ENCODE measurements around the gene TNFSF12. TPM values are rescaled to one million over a fixed set of nuclear protein-coding genes. Genes with fewer than 3 reads are reported as not detected.

TNFSF12 gene
- polyA plus RNA-seq, 1 of the 3 experiments (the other 2 are of a cell fraction) = 47.6 TPM

- POLR2A ChIA-PET = interaction anchor here (1.0 kb wide), 1 partner anchor 101 kb away, joined by 4 read pairs; the partner anchor contains the start of gene TP53
- 73% methylated on average over 9 of the region's 9 CpGs for WGBS (ENCODE audit: low lambda C conversion rate)
- no peak overlapping the region for H3K9ac ChIP-seq
- no peak overlapping the region for H3K4me3 ChIP-seq (ENCODE audit: low read depth in 2 of 2, low read length in 1 of 2)
- no peaks in the 10 kb centered on the region for H4K20me1 ChIP-seq (ENCODE audit: insufficient read depth)
- peaks cover 32 to 47% of the 10 kb centered on the region in 2 experiments for H3K4me1 ChIP-seq (ENCODE audit: control insufficient read depth in 1 of 2, insufficient read depth in 2 of 2, low read depth in 1 of 2, low read length in 1 of 2)
- no peaks in the 10 kb centered on the region for H3K9me2 ChIP-seq
- no peak overlapping the region for H2AFZ ChIP-seq (ENCODE audit: low read depth)
- H3K9me3 ChIP-seq = no peaks in the 10 kb centered on the region
- peak overlapping the region; percentile 68; the same call in 1 of the 2 replicates for H3K4me2 ChIP-seq
- peak overlapping the region; percentile 23 to 65 for H3K27ac ChIP-seq (ENCODE audit: low read depth in 2 of 2, low read length in 1 of 2)
- peaks cover 38% of the 10 kb centered on the region for H3F3A ChIP-seq (replicated peaks; ENCODE audit: insufficient read depth)
- H3K79me2 ChIP-seq (ENCODE audit: insufficient read depth) = peaks cover 44% of the 10 kb centered on the region
- H3K27me3 ChIP-seq (ENCODE audit: insufficient read depth) = no peaks in the 10 kb centered on the region
- CTCF ChIA-PET = interaction anchor here (0.8 to 3.4 kb wide), 5 partner anchors 22 to 541 kb away, joined by 3 to 12 read pairs (median 5); partner anchors contain the start of genes SENP3 and TP53
- H3K36me3 ChIP-seq (replicated peaks in 1 of 2; ENCODE audit: control insufficient read depth in 1 of 2, insufficient read depth in 2 of 2, low read length in 1 of 2) = peaks cover 11 to 32% of the 10 kb centered on the region in 2 experiments
- no peak for TF ChIP-seq PBX3 (IDR thresholded peaks at IDR 0.05)
- TF ChIP-seq SMC3 (IDR thresholded peaks at IDR 0.05; ENCODE audit: low read depth, low read length) = no peak
- TF ChIP-seq FOSL2 (IDR thresholded peaks at IDR 0.05; ENCODE audit: borderline replicate concordance, low read depth) = no peak
- no peak for TF ChIP-seq CHD2 (IDR thresholded peaks at IDR 0.05; ENCODE audit: low read length, partially characterized antibody)
- no peak for TF ChIP-seq JUND (IDR thresholded peaks at IDR 0.05)
- TF ChIP-seq NRF1 (IDR thresholded peaks at IDR 0.05; ENCODE audit: low read depth, low read length) = no peak
- no peak for TF ChIP-seq NFIC (IDR thresholded peaks at IDR 0.05; ENCODE audit: borderline replicate concordance)
- no peak for TF ChIP-seq CTCF (IDR thresholded peaks at IDR 0.05)
- TF ChIP-seq MEF2A (IDR thresholded peaks at IDR 0.05; ENCODE audit: borderline replicate concordance, low read depth) = no peak
- TF ChIP-seq RCOR1 (IDR thresholded peaks at IDR 0.05; ENCODE audit: low read length) = no peak
- no peak for TF ChIP-seq MAX (IDR thresholded peaks at IDR 0.05; ENCODE audit: low read depth)
- TF ChIP-seq USF1 (IDR thresholded peaks at IDR 0.05; ENCODE audit: borderline replicate concordance, low read depth) = no peak
- no peak for TF ChIP-seq FOXJ3 (CRISPR knock-in tag; IDR thresholded peaks at IDR 0.05)
- no peak for TF ChIP-seq POLR2AphosphoS5 (IDR thresholded peaks at IDR 0.05; ENCODE audit: low read depth, low read length)
- no peak for TF ChIP-seq ZBTB33 (IDR thresholded peaks at IDR 0.05; ENCODE audit: borderline replicate concordance, low read depth)
- TF ChIP-seq RAD21 (IDR thresholded peaks at IDR 0.05; ENCODE audit: low read length) = no peak
- no peak for TF ChIP-seq ELF1 (IDR thresholded peaks at IDR 0.05)
- no peak for TF ChIP-seq RXRA (IDR thresholded peaks at IDR 0.05; ENCODE audit: borderline replicate concordance, low read depth)
- DNase-seq = no peak
Observed at GRCh38 chr17:7586673-7587419, 38.0 kb downstream of the TNFSF12 start.
